ENCODE measurements around the gene CNTNAP2. TPM values are rescaled to one million over a fixed set of nuclear protein-coding genes. Genes with fewer than 3 reads are reported as not detected.

The CNTNAP2 gene
- total and polyA plus RNA-seq, 2 of the 4 experiments (the other 2 are of a cell fraction): not detected

DNA sequence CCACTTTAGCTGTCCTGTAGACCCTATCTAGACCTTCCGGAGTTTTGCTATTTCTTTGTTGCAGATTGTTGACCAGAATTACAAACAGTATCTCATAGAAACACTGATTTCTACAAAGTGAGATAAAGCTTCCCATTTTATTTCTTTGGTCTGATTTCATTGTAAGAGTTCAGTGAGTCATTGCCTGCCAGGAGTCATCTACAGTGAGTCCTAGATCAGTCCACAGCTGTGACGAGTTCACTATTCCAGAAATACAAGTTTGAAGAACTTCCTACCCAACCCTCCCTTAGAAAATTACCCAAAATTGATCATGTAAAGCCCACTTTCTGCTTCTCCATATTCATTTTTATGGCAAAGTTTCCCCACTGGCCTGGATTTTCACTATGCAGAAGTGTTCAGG is 905.5 kb downstream of the CNTNAP2 start:
- H2AK9ac ChIP-seq (replicated peaks; ENCODE audit: low read depth, low read length, poor library complexity): no peak overlapping the region
- H3K4me3 ChIP-seq (ENCODE audit: insufficient read depth, low read depth, low read length): no peak overlapping the region
- no peak overlapping the region for H3K23ac ChIP-seq (ENCODE audit: low read depth, low read length)
- no peak overlapping the region for H3K4me2 ChIP-seq (ENCODE audit: low read depth, low read length)
- no peak overlapping the region for H3K18ac ChIP-seq (ENCODE audit: low read depth, low read length)
- ChIA-PET POLR2A (ENCODE audit: unreplicated experiment) (no interaction called here), CTCF (no interaction called here)
- ATAC-seq (ENCODE audit: low read depth): no peak
- no peak overlapping the region for H4K5ac ChIP-seq (ENCODE audit: low read depth, low read length)
- H3K36me3 ChIP-seq (ENCODE audit: control insufficient read depth, insufficient read depth, low read length): no peaks in the 10 kb centered on the region
- 20% methylated on average over 1 of the region's 2 CpGs; no CpG with 5 or more reads in 1 of the 2 experiments for WGBS, 2 experiments (ENCODE audit: extremely low coverage in 2 of 2, insufficient read length in 1 of 2)
- no peaks in the 10 kb centered on the region for H3K79me1 ChIP-seq (ENCODE audit: low read depth in 1 of 2, low read length in 2 of 2)
- H3K4me1 ChIP-seq (ENCODE audit: control insufficient read depth, insufficient read depth, low read length): no peaks in the 10 kb centered on the region
- no peak overlapping the region for H4K8ac ChIP-seq (ENCODE audit: low read depth in 2 of 2, low read length in 2 of 2)
- H3K9me3 ChIP-seq (ENCODE audit: control insufficient read depth, insufficient read depth, low read length): peaks cover 4% of the 10 kb centered on the region
- no peaks in the 10 kb centered on the region for H4K20me1 ChIP-seq (ENCODE audit: insufficient read depth, low read length)
- H4K91ac ChIP-seq (ENCODE audit: insufficient read depth, low read depth, low read length): no peak overlapping the region
- no peak overlapping the region for H3K9ac ChIP-seq (ENCODE audit: low read depth, low read length)
- H2AK5ac ChIP-seq (ENCODE audit: low read depth, low read length): no peak overlapping the region
- in situ Hi-C loops (cut with MboI; ENCODE audit: low sequenced_read_pairs) (no loop called here), dilution Hi-C loops (cut with HindIII; ENCODE audit: low sequenced_read_pairs, unreplicated experiment) (no loop called here), intact Hi-C loops (cut with micrococcal nuclease) (no loop called here)
- H2AFZ ChIP-seq (replicated peaks; ENCODE audit: low read length, poor library complexity): no peak overlapping the region
- no peak for DNase-seq
- BruUV-seq (replicated peaks): no TSS peak
- no peak overlapping the region for H3K14ac ChIP-seq (replicated peaks; ENCODE audit: low read depth, low read length)
- H2BK120ac ChIP-seq (ENCODE audit: low read depth, low read length): no peak overlapping the region
- no peak overlapping the region for H3K27ac ChIP-seq (ENCODE audit: insufficient read depth, low read length)
- H2BK20ac ChIP-seq (ENCODE audit: low read depth, low read length): no peak overlapping the region
- H3K27me3 ChIP-seq (ENCODE audit: control insufficient read depth, insufficient read depth, low read length): no peaks in the 10 kb centered on the region
- H3K4ac ChIP-seq (ENCODE audit: low read depth, low read length): no peak overlapping the region
- no peak overlapping the region for H3K56ac ChIP-seq (ENCODE audit: extremely low read depth, insufficient read depth, low read length)
- H2BK5ac ChIP-seq (ENCODE audit: low read depth, low read length, poor library complexity, severe bottlenecking): no peak overlapping the region
- no peak overlapping the region for H2BK15ac ChIP-seq (ENCODE audit: low read depth, low read length)
- H3K9me1 ChIP-seq (ENCODE audit: insufficient read depth, low read length): no peaks in the 10 kb centered on the region
- TF ChIP-seq MXI1 (IDR thresholded peaks at IDR 0.05; ENCODE audit: borderline replicate concordance, low read depth, low read length) (no peak), NFE2L2 (IDR thresholded peaks at IDR 0.05; ENCODE audit: low read depth, low read length) (no peak), POLR2A (IDR thresholded peaks at IDR 0.05; ENCODE audit: low read depth, low read length) (no peak), RCOR1 (IDR thresholded peaks at IDR 0.05; ENCODE audit: insufficient replicate concordance, low read length) (no peak), RAD21 (IDR thresholded peaks at IDR 0.05; ENCODE audit: low read length) (no peak), SMC3 (IDR thresholded peaks at IDR 0.05; ENCODE audit: low read depth, low read length) (no peak), ELK1 (IDR thresholded peaks at IDR 0.05; ENCODE audit: borderline replicate concordance, low read depth, low read length) (no peak)
